ENCODE results near the gene FGFR1OP2. TPM values are rescaled to one million over a fixed set of nuclear protein-coding genes. Genes with fewer than 3 reads are reported as not detected.

Gene FGFR1OP2
- total and polyA plus RNA-seq, 2 of the 4 experiments (the other 2 are of a cell fraction) = 26.7 to 31.0 TPM

DNA sequence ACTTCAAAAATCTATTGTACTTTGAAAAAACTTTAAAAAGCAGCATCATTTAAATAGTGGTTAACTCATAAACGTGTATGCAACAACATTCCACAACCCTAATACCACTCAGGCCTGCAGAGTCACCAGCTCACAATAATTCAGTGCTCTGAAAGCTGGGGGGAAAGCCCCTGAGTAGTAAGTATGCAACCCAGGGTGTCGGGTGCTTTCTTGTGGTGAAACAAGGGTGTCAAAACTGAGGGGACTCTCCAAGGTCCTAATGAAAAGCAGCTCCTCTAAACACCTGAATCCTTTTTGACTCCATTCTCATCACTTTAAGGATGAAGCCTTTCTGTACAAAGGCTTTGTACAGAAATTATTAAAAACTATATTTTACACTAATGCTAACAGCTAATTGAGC, 33.7 kb downstream of the FGFR1OP2 start:
- DNase-seq = no peak
- Histone ChIP-seq H3K14ac (replicated peaks; ENCODE audit: low read depth, low read length) (no peak overlapping the region), H3K56ac (ENCODE audit: extremely low read depth, insufficient read depth, low read length) (no peak overlapping the region), H3K9me1 (ENCODE audit: insufficient read depth, low read length) (peaks cover 4% of the 10 kb centered on the region; the same call in 1 of the 2 replicates), H3K27ac (ENCODE audit: insufficient read depth, low read length) (no peak overlapping the region), H3K4me1 (ENCODE audit: control insufficient read depth, insufficient read depth, low read length) (no peaks in the 10 kb centered on the region), H2AK5ac (ENCODE audit: low read depth, low read length) (no peak overlapping the region), H3K79me1 (ENCODE audit: low read depth in 1 of 2, low read length in 2 of 2) (no peaks in the 10 kb centered on the region; a peak in 1 of 4 replicates), H3K4me2 (ENCODE audit: low read depth, low read length) (no peak overlapping the region), H3K27me3 (ENCODE audit: control insufficient read depth, insufficient read depth, low read length) (no peaks in the 10 kb centered on the region), H3K9me3 (ENCODE audit: control insufficient read depth, insufficient read depth, low read length) (no peaks in the 10 kb centered on the region), H4K20me1 (ENCODE audit: insufficient read depth, low read length) (no peaks in the 10 kb centered on the region), H2BK15ac (ENCODE audit: low read depth, low read length) (no peak overlapping the region), H4K5ac (ENCODE audit: low read depth, low read length) (no peak overlapping the region), H3K9ac (ENCODE audit: low read depth, low read length) (no peak overlapping the region), H3K4me3 (ENCODE audit: insufficient read depth, low read depth, low read length) (no peak overlapping the region), H3K18ac (ENCODE audit: low read depth, low read length) (no peak overlapping the region), H2BK120ac (ENCODE audit: low read depth, low read length) (no peak overlapping the region), H2BK5ac (ENCODE audit: low read depth, low read length, poor library complexity, severe bottlenecking) (no peak overlapping the region), H2AFZ (replicated peaks; ENCODE audit: low read length, poor library complexity) (no peak overlapping the region), H2BK20ac (ENCODE audit: low read depth, low read length) (no peak overlapping the region), H3K4ac (ENCODE audit: low read depth, low read length) (no peak overlapping the region), H4K91ac (ENCODE audit: insufficient read depth, low read depth, low read length) (no peak overlapping the region), H4K8ac (ENCODE audit: low read depth in 2 of 2, low read length in 2 of 2) (no peak overlapping the region), H3K36me3 (ENCODE audit: control insufficient read depth, insufficient read depth, low read length) (peaks cover 5% of the 10 kb centered on the region; the same call in 1 of the 2 replicates), H3K23ac (ENCODE audit: low read depth, low read length) (no peak overlapping the region), H2AK9ac (replicated peaks; ENCODE audit: low read depth, low read length, poor library complexity) (no peak overlapping the region)
- ChIA-PET CTCF (no interaction called here), POLR2A (ENCODE audit: unreplicated experiment) (no interaction called here)
- no peak for ATAC-seq (ENCODE audit: low read depth)
- intact Hi-C loops (cut with micrococcal nuclease) (no loop called here), dilution Hi-C loops (cut with HindIII; ENCODE audit: low sequenced_read_pairs, unreplicated experiment) (no loop called here), in situ Hi-C loops (cut with MboI; ENCODE audit: low sequenced_read_pairs) (no loop called here)
- no peak for TF ChIP-seq RFX5 (IDR thresholded peaks at IDR 0.05; ENCODE audit: low read depth, low read length)
- BruUV-seq (replicated peaks) = no TSS peak
- WGBS, 2 experiments (ENCODE audit: extremely low coverage in 2 of 2, insufficient read length in 1 of 2) = no CpG with 5 or more reads among the region's 2 CpGs

Data from IMR-90 (cell line).